Peyer's patch (tissue), 4 donors: ENCODE measurements around the gene MBNL3.

Source experiments
- POLR2A ChIP-seq, 2 donors: fragments of 450-650 bp; IDR thresholded peaks; one replicate each; pipeline ENCODE4 v1.5.1; 2017; ENCODE audit warnings: antibody characterized with exemption in 2 of 2, mild to moderate bottlenecking in 2 of 2, moderate library complexity in 2 of 2
- TF ChIP-seq, protein P1 (sequence below), 6 experiments: fragments of 450-650 bp in 4 of 6; fragments of 200-600 bp in 2 of 6; sonication (generic) in 1 of 6; IDR thresholded peaks; one replicate each; pipeline ENCODE4 v1.5.1; 2017 to 2019; ENCODE audit warnings: antibody characterized with exemption in 6 of 6, mild to moderate bottlenecking in 3 of 6, moderate library complexity in 1 of 6

DNA sequence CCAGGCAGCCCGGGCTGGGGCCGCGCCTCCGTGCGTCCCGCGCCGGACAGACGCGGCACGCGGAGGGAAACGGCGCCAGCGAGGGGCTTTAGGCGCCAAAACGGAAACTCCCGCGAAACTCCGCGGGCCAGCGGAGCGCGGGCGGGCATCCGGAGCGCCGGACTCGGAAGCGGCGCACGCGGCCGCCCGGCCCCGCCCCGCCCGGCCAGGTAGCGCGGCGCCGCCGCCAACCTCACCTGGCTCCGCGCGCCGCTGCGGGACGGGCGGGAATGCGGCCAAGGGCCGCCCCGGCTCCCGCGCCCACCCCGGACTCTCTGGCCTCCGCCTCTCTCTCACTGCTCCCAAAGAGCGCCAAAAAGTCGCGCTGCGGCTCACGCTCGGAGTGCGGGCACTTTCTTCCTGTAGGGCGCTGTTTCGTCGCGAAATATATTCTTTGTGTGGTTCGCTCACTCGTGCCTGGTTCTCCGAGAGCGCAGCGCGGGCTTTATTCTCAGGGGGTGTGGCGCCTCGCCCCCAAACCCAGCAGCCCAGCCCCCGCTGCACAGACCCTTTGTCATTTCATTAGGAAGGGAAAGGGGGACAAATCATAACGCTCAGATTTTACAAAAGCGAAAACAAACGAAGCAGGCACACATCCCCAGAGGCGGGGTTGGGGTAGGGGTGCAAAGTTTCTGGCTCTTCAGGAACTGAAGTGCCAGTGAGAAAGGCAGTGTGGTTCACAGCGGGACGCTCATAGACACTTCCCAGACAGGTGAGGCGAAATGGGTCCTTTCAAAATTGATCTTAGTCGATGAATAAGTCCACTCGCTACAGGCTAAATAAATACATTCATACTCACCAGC, 961 bp upstream of the MBNL3 start:
- TF ChIP-seq, protein P1, sequence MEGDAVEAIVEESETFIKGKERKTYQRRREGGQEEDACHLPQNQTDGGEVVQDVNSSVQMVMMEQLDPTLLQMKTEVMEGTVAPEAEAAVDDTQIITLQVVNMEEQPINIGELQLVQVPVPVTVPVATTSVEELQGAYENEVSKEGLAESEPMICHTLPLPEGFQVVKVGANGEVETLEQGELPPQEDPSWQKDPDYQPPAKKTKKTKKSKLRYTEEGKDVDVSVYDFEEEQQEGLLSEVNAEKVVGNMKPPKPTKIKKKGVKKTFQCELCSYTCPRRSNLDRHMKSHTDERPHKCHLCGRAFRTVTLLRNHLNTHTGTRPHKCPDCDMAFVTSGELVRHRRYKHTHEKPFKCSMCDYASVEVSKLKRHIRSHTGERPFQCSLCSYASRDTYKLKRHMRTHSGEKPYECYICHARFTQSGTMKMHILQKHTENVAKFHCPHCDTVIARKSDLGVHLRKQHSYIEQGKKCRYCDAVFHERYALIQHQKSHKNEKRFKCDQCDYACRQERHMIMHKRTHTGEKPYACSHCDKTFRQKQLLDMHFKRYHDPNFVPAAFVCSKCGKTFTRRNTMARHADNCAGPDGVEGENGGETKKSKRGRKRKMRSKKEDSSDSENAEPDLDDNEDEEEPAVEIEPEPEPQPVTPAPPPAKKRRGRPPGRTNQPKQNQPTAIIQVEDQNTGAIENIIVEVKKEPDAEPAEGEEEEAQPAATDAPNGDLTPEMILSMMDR (IDR thresholded peaks at IDR 0.05), result peak in 1 of 6 experiments; percentile 2
- peak in 1 of 2 donors; percentile 2 for TF ChIP-seq POLR2A (IDR thresholded peaks at IDR 0.05)
